OCI-LY3 (cell line): ENCODE data around the gene CYP46A1.

ENCODE experiments used
- H2AFZ ChIP-seq: fragments of 200-600, 300-600 bp; shearing (Covaris generic); 2 replicates; pipeline ENCODE4 v1.6.0; 2014; ENCODE audit warnings: antibody characterized with exemption, low read depth, low read length
- H3K27ac ChIP-seq: fragments of 200-600, 300-600 bp; sonication (generic); 2 replicates; pipeline ENCODE4 v1.5.1; 2014; ENCODE audit warnings: mild to moderate bottlenecking, low read length, moderate library complexity, mixed read lengths
- H3K27me3 ChIP-seq: fragments of 200-600, 300-600 bp; sonication (generic); 2 replicates; pipeline ENCODE4 v1.6.1; 2014; ENCODE audit warnings: low read depth, low read length, mixed read lengths
- H3K36me3 ChIP-seq: fragments of 200-600, 300-600 bp; sonication (generic); replicated peaks from 2 replicates; pipeline ENCODE3; 2014; ENCODE audit warnings: low read depth, low read length, mixed read lengths
- H3K4me1 ChIP-seq: fragments of 300-600, 200-600 bp; sonication (generic); 2 replicates; pipeline ENCODE4 v1.6.1; 2014; ENCODE audit warnings: low read length, mixed read lengths
- H3K4me2 ChIP-seq: fragments of 200-600, 300-600 bp; sonication (generic); 2 replicates; pipeline ENCODE4 v1.6.1; 2014; ENCODE audit warnings: low read length, mixed read lengths
- H3K4me3 ChIP-seq: fragments of 300-600, 200-600 bp; sonication (generic); 2 replicates; pipeline ENCODE4 v1.5.1; 2014; ENCODE audit warnings: antibody characterized with exemption, mild to moderate bottlenecking, low read length, moderate library complexity
- H3K79me2 ChIP-seq: fragments of 300-600, 200-600 bp; shearing (Covaris generic); 2 replicates; pipeline ENCODE4 v1.6.1; 2014; ENCODE audit warnings: mild to moderate bottlenecking, low read length, mixed read lengths
- H3K9ac ChIP-seq: fragments of 300-600, 200-600 bp; shearing (Covaris generic); 2 replicates; pipeline ENCODE4 v1.6.0; 2014; ENCODE audit warnings: mild to moderate bottlenecking, low read length, moderate library complexity
- H3K9me3 ChIP-seq: fragments of 200-600, 300-600 bp; shearing (Covaris generic); 2 replicates; pipeline ENCODE4 v1.6.1; 2014; ENCODE audit warnings: low read length, mixed read lengths; ENCODE audit not compliant: insufficient read depth
- H4K20me1 ChIP-seq: fragments of 200-600, 300-600 bp; sonication (generic); 2 replicates; pipeline ENCODE4 v1.6.1; 2016; ENCODE audit warnings: low read length, mixed read lengths; ENCODE audit not compliant: insufficient read depth
- CTCF ChIP-seq: fragments of 200-600, 300-600 bp; sonication (generic); IDR thresholded peaks from 2 replicates; pipeline ENCODE4 v1.5.1; 2014; ENCODE audit warnings: antibody characterized with exemption, low read length, low read depth
- EZH2phosphoT487 ChIP-seq: fragments of 200-600 bp; shearing (Covaris generic); IDR thresholded peaks from 2 replicates; pipeline ENCODE4 v1.6.1; 2018; ENCODE audit warnings: antibody characterized with exemption, mixed run types, low read depth

CYP46A1 gene

DNA sequence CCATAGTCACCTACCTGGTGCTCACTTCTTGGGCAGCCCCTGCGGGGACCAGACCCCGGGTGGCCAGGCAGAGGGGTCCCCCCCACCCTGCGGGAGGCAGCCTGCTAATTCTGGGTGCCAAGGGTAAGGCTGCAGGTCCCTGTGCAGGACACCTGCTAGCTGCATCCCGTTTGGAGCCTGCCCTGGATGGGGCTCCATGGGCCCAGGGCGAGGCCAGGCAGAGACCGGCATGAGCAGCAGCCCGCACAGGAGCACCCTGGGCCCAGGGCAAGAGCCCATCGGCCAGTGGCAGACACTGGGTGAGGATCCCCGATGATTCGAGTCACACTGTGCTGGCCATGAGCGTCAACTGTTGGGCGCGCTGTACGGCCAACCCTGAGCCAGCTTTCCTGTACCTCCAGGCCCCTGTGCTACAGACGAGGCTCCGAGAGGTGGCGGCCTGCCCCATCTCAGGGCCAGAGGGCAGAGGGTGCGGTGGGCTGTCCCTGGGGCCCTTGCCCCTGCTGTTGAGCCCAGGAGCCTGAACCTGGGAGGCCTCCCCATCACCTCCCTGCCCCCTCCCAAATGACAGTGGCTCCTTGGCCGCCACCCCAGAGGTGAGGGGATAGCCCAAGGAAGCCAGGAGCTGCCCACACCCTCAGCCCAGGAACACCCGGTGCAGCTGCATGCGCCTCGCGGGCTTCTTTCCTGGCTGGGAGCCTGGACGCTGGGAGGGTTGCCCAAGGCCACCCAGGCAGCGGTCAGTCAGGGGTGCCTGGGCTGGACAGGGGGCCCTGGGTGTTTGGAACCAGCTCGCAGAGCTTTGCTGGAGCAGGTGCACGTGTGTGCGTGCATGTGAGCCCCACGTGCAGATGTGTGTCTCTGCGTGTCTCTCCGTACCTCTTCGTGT lies 47.7 kb downstream of the CYP46A1 start:
- H3K9ac ChIP-seq = no peak overlapping the region
- H3K79me2 ChIP-seq = no peaks in the 10 kb centered on the region
- H3K36me3 ChIP-seq = no peaks in the 10 kb centered on the region
- no peaks in the 10 kb centered on the region for H3K9me3 ChIP-seq
- TF ChIP-seq EZH2phosphoT487 = no peak
- TF ChIP-seq CTCF = no peak
- H4K20me1 ChIP-seq = no peaks in the 10 kb centered on the region
- no peak overlapping the region for H3K27ac ChIP-seq
- H2AFZ ChIP-seq = no peak overlapping the region
- no peak overlapping the region for H3K4me2 ChIP-seq
- peaks cover 26% of the 10 kb centered on the region for H3K27me3 ChIP-seq
- H3K4me3 ChIP-seq = no peak overlapping the region
- no peaks in the 10 kb centered on the region for H3K4me1 ChIP-seq

GRCh38 chr14:99732436-99733210 lies 48.5 kb downstream of the CYP46A1 start:
- no peak overlapping the region for H3K9ac ChIP-seq
- no peaks in the 10 kb centered on the region for H3K4me1 ChIP-seq
- no peak overlapping the region for H3K4me2 ChIP-seq

GRCh38 chr14:99733211-99733539 lies 49.1 kb downstream of the CYP46A1 start:
- peaks cover 26% of the 10 kb centered on the region for H3K27me3 ChIP-seq
- no peak for TF ChIP-seq CTCF
- no peak for TF ChIP-seq EZH2phosphoT487
- no peak overlapping the region for H2AFZ ChIP-seq

More at GRCh38 chr14:99732436-99733210, 48.5 kb downstream of the CYP46A1 start:
- H3K27me3 ChIP-seq = peaks cover 26% of the 10 kb centered on the region
- no peak overlapping the region for H2AFZ ChIP-seq
- no peak overlapping the region for H3K4me3 ChIP-seq
- H4K20me1 ChIP-seq = no peaks in the 10 kb centered on the region
- TF ChIP-seq CTCF (no peak), EZH2phosphoT487 (no peak)
- no peaks in the 10 kb centered on the region for H3K9me3 ChIP-seq
- H3K27ac ChIP-seq = no peak overlapping the region
- H3K79me2 ChIP-seq = no peaks in the 10 kb centered on the region
- no peaks in the 10 kb centered on the region for H3K36me3 ChIP-seq

More at GRCh38 chr14:99733211-99733539, 49.1 kb downstream of the CYP46A1 start:
- no peak overlapping the region for H3K4me2 ChIP-seq
- H3K4me1 ChIP-seq = no peaks in the 10 kb centered on the region
- H4K20me1 ChIP-seq = no peaks in the 10 kb centered on the region
- H3K27ac ChIP-seq = no peak overlapping the region
- no peak overlapping the region for H3K4me3 ChIP-seq
- no peaks in the 10 kb centered on the region for H3K9me3 ChIP-seq
- H3K36me3 ChIP-seq = no peaks in the 10 kb centered on the region
- no peaks in the 10 kb centered on the region for H3K79me2 ChIP-seq
- H3K9ac ChIP-seq = no peak overlapping the region
